ENCODE results near the gene MBNL1.

The MBNL1 gene

DNA sequence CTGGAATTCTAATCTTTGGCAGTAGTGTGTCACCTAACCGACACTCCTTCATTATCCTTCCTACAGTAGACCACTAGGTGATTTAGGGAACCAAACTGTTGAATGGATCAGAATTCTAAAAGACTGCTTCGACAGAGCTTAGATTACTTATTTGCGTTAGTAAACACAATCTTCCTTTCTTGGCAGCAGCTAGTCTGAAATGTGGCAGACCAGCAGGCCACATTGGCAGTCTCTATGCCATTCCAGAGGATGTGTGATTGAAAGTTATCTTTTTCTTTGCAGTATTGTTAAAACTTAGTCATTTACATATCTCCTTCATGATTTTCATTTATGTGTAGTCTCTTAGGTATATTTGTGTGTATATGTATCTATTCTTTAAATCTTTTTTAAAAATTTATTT, 23.6 kb downstream of the MBNL1 start:
- H3K27ac ChIP-seq, result no peak overlapping the region

DNA sequence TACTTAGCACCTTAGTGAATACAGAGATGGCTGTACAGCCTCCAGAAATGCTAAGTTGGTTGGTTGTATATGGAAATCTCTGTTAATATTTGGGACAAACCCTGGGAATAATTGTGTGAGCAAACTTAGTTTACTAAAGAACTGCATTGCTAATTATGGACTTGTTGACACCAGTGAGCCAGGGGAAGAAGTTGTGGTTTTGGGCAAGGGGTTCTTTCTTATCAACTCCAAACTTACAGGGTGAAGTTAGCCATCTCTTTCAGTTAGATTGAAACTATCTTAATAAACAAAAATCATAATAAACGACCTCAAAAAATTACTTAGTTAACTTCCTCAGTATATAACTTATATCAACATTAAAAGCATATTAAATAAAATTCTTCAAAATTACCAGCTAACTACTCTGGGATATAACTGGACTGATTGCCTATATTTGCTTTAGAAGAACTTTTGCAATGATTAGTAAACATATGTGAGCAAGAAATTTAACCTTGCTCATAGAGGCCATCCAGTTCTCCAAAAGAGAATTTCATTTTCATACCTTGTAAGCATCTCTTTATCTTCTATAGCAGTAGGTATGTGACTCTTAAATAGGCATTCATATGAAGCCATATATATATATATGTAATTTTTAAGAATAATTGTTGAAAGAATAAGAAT, 24.7 kb downstream of the MBNL1 start:
- TF ChIP-seq, protein P1, sequence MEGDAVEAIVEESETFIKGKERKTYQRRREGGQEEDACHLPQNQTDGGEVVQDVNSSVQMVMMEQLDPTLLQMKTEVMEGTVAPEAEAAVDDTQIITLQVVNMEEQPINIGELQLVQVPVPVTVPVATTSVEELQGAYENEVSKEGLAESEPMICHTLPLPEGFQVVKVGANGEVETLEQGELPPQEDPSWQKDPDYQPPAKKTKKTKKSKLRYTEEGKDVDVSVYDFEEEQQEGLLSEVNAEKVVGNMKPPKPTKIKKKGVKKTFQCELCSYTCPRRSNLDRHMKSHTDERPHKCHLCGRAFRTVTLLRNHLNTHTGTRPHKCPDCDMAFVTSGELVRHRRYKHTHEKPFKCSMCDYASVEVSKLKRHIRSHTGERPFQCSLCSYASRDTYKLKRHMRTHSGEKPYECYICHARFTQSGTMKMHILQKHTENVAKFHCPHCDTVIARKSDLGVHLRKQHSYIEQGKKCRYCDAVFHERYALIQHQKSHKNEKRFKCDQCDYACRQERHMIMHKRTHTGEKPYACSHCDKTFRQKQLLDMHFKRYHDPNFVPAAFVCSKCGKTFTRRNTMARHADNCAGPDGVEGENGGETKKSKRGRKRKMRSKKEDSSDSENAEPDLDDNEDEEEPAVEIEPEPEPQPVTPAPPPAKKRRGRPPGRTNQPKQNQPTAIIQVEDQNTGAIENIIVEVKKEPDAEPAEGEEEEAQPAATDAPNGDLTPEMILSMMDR (conservative IDR thresholded peaks at IDR 0.05), result no peak
- no peak overlapping the region for H3K27ac ChIP-seq

More for the DNA sequence above, 23.6 kb downstream of the MBNL1 start:
- TF ChIP-seq, protein P1 (conservative IDR thresholded peaks at IDR 0.05), result no peak

GRCh38 chr3:152295344-152295743, 26.6 kb downstream of the MBNL1 start:
- TF ChIP-seq, protein P1 (conservative IDR thresholded peaks at IDR 0.05), result no peak
- H3K27ac ChIP-seq, result no peak overlapping the region

DNA sequence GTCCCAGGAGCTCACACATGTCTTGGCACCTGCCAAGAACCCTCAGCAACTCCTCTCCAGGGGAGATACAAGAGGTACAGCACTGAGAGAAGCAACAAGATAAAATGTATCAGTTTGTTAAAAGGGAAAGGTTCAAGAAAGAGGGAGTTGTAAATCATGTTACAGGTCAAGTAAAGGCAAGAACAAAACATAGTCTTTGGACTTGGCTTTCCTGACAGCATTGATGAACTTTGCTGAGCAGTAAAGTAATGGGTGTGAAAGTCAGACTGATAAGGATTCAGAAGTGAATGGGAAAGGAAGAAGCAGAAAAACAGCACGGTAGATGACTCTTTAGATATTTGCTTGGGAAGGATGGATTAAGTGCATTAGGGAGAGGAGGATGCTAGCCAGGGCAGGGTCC, 27.1 kb downstream of the MBNL1 start:
- no peak overlapping the region for H3K27ac ChIP-seq
- TF ChIP-seq, protein P1 (conservative IDR thresholded peaks at IDR 0.05), result no peak

- H3K27ac ChIP-seq, result no peak overlapping the region
- TF ChIP-seq, protein P1 (conservative IDR thresholded peaks at IDR 0.05), result no peak
Measured at GRCh38 chr3:152296382-152296781, 27.7 kb downstream of the MBNL1 start.

DNA sequence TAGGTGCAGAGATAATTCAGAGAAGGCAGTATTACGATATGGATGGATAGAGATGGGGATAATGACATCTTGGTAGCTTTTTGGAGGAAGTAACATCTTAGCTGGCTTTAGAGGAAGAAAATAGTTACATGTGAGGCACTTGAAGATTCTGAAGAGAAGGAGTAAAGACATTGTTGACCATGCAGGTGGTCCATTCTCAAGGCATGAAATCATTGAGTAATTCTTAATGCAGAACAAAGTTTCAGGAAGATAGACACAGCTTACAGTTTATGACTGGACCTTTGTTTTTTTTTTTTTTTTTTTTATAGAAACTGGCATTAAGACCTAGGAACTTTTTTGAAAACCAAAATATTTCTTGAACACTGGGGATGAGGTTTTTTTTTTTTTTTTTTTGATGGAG, 28.2 kb downstream of the MBNL1 start:
- H3K27ac ChIP-seq, result peak overlapping the region; percentile 96; the same call in 1 of the 2 replicates
- TF ChIP-seq, protein P1 (conservative IDR thresholded peaks at IDR 0.05), result no peak

DNA sequence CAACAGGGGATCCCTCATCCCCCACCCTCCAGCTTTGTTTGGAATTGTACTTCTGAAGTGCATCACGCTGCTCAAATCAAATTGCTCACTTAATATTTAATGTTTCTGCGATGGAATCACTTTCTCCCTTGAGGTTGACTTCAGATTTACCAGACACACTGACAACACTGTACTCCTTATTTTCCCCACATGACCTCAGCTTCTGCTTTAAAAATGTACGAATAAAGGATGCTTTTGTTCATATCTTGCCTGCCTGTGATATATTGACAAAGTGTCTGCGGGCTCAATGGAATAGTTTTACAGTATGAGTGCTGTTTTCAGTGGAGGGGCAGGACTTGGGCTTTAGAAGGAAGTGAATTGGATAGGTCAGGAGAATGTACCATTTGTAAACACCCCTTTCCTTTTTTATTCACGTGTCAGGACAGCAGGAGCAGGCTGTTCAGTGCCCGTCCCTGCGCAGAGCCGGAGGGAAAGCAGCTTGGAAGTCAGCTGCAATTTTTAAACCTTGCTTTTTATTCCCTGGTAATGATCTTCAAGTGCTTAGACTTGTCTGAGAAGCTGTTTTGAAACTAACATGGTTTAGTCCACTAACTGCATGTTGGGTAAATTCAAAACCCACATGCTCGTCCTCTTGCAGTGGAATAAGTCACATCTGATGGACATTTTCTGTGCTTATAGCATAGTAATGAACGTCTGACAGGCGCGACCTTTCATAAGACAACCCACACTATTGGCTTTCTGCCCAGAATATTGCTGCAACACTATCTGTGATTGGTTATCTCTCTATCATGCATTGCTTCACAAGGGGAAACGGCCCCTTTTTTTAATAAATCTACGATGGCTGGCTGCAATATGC, 29.9 kb downstream of the MBNL1 start:
- TF ChIP-seq, protein P1 (conservative IDR thresholded peaks at IDR 0.05), result no peak
- H3K27ac ChIP-seq, result peak overlapping the region; percentile 96
